GM10248 (cell line): ENCODE data around the gene ILRUN.

Source experiments
- CTCF ChIA-PET: fragments of 300-600 bp; sonication (Branson Sonifier 250); formaldehyde crosslinking; extraction: SDS; loops from one replicate; lab custom pipeline; 2021; ENCODE audit warnings: antibody characterized with exemption; lab: Yijun Ruan, JAX
- POLR2A ChIA-PET: fragments of 350-650 bp; sonication (Branson Sonifier 250); formaldehyde crosslinking; extraction: SDS; loops from one replicate; lab custom pipeline; 2020; ENCODE audit warnings: antibody characterized with exemption; lab: Yijun Ruan, JAX
- DNase-seq: peaks from one replicate; pipeline ENCODE4 v3.0.0; 2012; ENCODE audit errors: extremely low spot score
- TF ChIP-seq, protein P1 (sequence below): IDR thresholded peaks from 2 replicates; pipeline ENCODE4 v1.5.1; 2012; ENCODE audit warnings: mild to moderate bottlenecking, low read depth; ENCODE audit errors: extremely low read depth, missing control alignments, control extremely low read depth

Gene ILRUN

DNA sequence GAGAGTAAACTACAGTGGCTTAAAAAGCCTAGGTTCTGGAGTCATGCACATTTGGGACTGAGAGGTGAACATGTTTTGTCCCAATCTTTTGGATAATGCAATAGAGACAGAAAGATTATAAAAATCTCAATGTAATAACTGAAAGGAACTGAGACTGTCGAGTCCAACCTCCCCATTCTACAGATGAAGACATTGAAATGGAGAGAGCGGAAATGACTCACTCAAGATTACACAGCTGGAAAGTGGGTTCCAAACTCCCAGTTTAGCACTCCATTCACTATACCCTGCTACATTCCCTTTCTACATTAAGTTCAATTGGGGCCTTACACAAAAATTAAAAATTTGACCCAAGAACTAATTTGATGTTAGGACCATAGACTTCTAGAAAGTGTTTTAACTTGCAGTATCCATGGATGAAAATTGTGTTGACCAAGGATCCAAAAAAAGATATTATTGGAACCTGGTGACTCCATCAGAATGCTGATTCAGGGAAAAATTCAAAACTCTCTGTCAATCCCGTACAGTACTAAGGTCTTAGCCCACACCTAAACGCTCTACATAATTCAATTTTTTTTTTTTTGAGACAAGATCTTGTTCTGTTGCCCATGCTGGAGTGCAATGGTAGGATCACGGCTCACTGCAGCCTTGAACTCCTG, 1.5 kb upstream of the ILRUN start:
- POLR2A ChIA-PET: interaction anchor here (0.7 kb wide), 1 partner anchor 93 kb away, joined by 3 read pairs; no protein-coding TSS in a partner anchor

DNA sequence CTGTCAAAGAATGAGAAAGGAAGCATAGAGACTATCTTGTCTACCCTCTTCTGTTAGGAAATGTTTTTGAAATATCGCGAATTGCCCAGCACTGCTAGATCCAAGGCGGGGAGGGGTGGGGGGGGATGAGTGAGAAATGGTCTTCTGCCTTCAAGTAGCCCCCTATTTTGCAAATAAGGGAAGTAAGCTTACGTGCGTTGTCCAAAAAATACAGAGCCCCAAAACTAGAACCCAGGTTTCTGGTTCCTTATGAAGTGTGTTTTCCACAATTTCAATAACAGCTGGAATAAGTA, 923 bp upstream of the ILRUN start:
- no peak for DNase-seq
- CTCF ChIA-PET: no interaction called here
- POLR2A ChIA-PET: no interaction called here
- TF ChIP-seq, protein P1, sequence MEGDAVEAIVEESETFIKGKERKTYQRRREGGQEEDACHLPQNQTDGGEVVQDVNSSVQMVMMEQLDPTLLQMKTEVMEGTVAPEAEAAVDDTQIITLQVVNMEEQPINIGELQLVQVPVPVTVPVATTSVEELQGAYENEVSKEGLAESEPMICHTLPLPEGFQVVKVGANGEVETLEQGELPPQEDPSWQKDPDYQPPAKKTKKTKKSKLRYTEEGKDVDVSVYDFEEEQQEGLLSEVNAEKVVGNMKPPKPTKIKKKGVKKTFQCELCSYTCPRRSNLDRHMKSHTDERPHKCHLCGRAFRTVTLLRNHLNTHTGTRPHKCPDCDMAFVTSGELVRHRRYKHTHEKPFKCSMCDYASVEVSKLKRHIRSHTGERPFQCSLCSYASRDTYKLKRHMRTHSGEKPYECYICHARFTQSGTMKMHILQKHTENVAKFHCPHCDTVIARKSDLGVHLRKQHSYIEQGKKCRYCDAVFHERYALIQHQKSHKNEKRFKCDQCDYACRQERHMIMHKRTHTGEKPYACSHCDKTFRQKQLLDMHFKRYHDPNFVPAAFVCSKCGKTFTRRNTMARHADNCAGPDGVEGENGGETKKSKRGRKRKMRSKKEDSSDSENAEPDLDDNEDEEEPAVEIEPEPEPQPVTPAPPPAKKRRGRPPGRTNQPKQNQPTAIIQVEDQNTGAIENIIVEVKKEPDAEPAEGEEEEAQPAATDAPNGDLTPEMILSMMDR: no peak

More for the DNA sequence above, 1.5 kb upstream of the ILRUN start:
- TF ChIP-seq, protein P1: no peak
- no peak for DNase-seq
- CTCF ChIA-PET: interaction anchor here (1.0 to 1.4 kb wide), 2 partner anchors 14 to 41 kb away, joined by 3 to 4 read pairs; no protein-coding TSS in a partner anchor

DNA sequence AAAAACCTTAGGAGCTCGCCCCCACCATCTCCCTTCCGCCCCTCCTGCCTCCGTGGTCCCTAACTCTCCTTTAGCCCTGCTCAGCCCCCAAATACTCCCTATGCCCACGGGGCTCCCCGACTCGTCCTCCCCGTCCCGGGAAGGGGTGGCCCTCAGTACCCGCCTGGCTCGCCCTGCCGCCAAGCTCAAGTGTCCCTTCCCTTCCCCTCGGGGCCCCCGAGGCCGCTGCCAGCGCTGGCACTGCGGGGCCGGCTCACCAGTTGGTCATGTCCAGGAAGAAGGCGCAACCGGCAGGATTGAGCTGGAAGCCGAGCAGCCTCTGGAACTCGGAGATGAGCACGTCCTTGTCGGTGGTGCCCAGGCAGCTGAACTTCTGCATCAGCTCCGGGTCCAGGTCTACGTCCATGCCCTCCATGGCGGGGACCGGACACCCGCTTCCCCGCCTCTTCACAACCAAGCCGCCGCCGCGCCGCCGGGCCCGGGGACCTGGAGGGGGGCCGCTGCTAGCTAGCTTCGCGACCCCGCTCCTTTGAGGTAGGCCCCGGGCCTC, 303 bp downstream of the ILRUN start:
- no peak for DNase-seq
- TF ChIP-seq, protein P1: no peak
- POLR2A ChIA-PET: interaction anchor here (0.6 to 0.9 kb wide), 3 partner anchors 24 to 40 kb away, joined by 3 to 4 read pairs (median 4); no protein-coding TSS in a partner anchor
- CTCF ChIA-PET: interaction anchor here (0.9 to 1.4 kb wide), 4 partner anchors 11 to 40 kb away, joined by 3 to 5 read pairs (median 3); no protein-coding TSS in a partner anchor

DNA sequence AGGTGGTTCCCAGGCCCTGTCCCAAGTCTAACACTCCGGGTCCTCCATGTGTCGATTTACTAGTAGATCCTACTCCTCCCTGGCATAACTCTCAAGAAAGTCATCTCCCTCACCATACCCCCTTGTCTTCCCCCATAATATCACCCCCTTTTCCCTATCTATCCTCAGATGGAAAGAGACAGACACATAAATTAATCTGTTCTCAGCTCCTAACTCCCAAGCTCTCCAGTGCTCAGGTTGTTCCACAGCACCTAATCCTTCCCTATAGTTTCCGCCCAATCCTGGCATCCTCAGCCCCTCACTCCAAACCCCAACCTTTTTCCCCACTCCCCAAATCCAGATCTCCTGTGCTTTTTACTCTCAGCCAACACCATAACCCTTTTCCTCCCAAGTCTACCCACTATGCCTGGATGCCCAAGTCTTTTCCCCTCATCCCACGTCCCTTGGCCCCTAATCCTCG, 808 bp downstream of the ILRUN start:
- CTCF ChIA-PET: interaction anchor here (0.9 to 1.4 kb wide), 4 partner anchors 10 to 39 kb away, joined by 3 to 5 read pairs (median 3); no protein-coding TSS in a partner anchor
- TF ChIP-seq, protein P1: no peak
- no peak for DNase-seq
- POLR2A ChIA-PET: interaction anchor here (0.9 kb wide), 1 partner anchor 39 kb away, joined by 4 read pairs; no protein-coding TSS in a partner anchor

DNA sequence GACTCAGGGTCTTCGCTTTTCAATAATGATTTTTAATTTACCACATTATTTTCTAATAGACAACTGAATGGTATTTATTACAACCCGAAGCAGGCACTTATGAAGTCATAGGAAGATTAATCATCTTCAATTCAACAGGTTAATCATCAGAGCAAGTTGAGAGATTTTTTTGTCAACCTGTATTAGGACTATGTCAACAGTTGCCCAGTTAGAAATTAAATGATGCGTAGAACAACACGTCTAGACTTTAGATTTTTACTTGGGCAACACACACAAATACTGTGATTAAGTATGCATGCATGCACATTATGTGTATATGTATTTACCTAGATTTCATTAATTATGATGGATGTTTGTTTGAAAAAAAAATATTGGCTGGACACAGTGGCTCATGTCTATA, 4.3 kb downstream of the ILRUN start:
- ChIA-PET CTCF (no interaction called here), POLR2A (no interaction called here)
- TF ChIP-seq, protein P1: no peak
- no peak for DNase-seq

DNA sequence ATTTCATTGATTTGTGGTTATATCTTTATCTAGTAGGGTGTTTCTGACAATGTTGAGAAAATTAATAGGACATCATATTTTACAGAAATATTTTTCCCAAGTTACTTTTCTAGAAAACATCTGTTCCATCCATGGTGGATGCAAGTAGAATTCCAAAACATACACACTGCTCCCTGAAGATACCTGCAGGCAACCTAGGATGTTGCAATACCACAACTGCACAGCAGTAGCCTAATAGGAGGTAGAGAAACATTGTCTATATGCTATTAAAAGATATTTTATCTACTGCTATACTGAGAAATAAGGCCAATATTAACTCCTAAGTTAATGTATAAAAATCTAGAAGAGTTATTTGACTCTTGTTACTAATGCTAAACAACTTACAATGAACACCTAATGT, 6.8 kb downstream of the ILRUN start:
- TF ChIP-seq, protein P1: no peak
- ChIA-PET CTCF (no interaction called here), POLR2A (no interaction called here)
- DNase-seq: no peak
